AG09309 (cell line): Measurements from ENCODE around the gene LRRIQ1.

Experiments
- DNase-seq: peaks from one replicate; pipeline ENCODE4 v3.0.0-alpha.2; 2010; ENCODE audit warnings: low read depth
- H3K4me3 ChIP-seq: 2 replicates; pipeline ENCODE4 v1.5.1; 2011; ENCODE audit warnings: mild to moderate bottlenecking, low read depth, low read length, moderate library complexity; ENCODE audit not compliant: control insufficient read depth
- CTCF ChIP-seq: IDR thresholded peaks from 2 replicates; pipeline ENCODE4 v1.5.1; 2011; ENCODE audit warnings: mild to moderate bottlenecking, low read depth, low read length, inconsistent platforms; ENCODE audit not compliant: insufficient read depth, control insufficient read depth; ENCODE audit errors: missing control alignments

LRRIQ1 gene

GRCh38 chr12:85036234-85036707 is at the start of gene LRRIQ1, which contains the start of gene TSPAN19:
TSS of gene LRRIQ1 (plus strand) at chr12:85036351. CDS start at chr12:85038177, 1,826 bp downstream.
TSS of gene TSPAN19 (minus strand) at chr12:85036277. CDS start at chr12:85029946, 6,331 bp downstream.
- no peak for DNase-seq
- TF ChIP-seq CTCF, result no peak
- H3K4me3 ChIP-seq, result peak within 1 kb of the TSS; percentile 58

- DNase-seq, result no peak
- no peak for TF ChIP-seq CTCF
- no peak overlapping the region for H3K4me3 ChIP-seq
These were observed 49.6 kb upstream of the LRRIQ1 start for GRCh38 chr12:84986586-84986985.

- TF ChIP-seq CTCF, result no peak
- no peak for DNase-seq
- H3K4me3 ChIP-seq, result no peak overlapping the region
These were observed 41.7 kb upstream of the LRRIQ1 start for GRCh38 chr12:84994426-84994825.

GRCh38 chr12:84995641-84996040 is 40.5 kb upstream of the LRRIQ1 start:
- no peak for DNase-seq
- no peak for TF ChIP-seq CTCF
- H3K4me3 ChIP-seq, result no peak overlapping the region

GRCh38 chr12:84996759-84997158 is 39.4 kb upstream of the LRRIQ1 start:
- DNase-seq, result no peak
- TF ChIP-seq CTCF, result no peak
- H3K4me3 ChIP-seq, result no peak overlapping the region

- no peak overlapping the region for H3K4me3 ChIP-seq
- DNase-seq, result no peak
- TF ChIP-seq CTCF, result no peak
These were observed 37.8 kb upstream of the LRRIQ1 start for GRCh38 chr12:84998341-84998740.

- no peak for DNase-seq
- H3K4me3 ChIP-seq, result no peak overlapping the region
- TF ChIP-seq CTCF, result no peak
These were observed 35.4 kb upstream of the LRRIQ1 start for GRCh38 chr12:85000729-85001128.
